Ramos (cell line): ENCODE measurements around the gene GPR176.

Source experiments
- in situ Hi-C: fragments of 300-500 bp; cut with MboI; formaldehyde crosslinking; loops from one replicate; pipeline ENCODE4 v1.14.3; 2022; ENCODE audit warnings: low sequenced_read_pairs; ENCODE audit not compliant: unreplicated experiment

The GPR176 gene

DNA sequence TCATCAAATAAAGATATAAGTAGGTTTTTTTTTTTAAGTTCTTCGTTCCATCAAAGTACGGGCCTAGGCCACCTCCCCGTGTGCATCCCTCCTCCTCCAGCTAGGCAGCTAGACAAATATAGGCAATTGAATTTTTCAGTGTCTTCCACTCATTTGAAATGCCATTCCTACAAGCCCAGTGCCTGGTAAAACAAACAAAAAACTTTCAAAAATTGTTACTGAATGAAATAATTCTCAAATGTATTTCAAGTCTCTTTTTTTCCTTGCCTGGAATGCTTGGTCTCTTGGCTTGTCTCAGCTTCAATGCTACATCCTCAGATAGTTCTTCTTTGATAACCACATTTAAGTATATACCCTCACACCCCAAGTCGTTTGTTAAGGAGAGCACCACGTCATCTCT lies 17.6 kb upstream of the GPR176 start:
- in situ Hi-C loops: no loop called here

DNA sequence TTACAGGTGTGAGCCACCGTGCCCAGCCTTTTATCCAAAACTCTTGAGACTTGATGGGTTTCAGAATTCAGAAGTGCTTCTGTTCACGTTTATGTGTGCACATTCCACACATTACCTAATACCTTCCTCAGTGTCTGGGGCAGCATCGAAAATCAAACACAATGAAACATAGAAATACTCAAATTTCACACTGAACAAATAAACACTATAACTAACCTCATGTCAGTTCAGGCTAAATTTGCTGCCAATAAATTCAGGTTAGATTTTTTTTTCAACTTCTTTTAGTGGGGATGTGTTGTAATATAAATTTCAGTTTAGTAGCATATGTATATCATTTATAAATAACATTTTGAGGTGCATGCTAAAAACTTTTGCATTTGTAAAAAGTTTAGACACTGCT lies 16.6 kb upstream of the GPR176 start:
- in situ Hi-C loops: no loop called here

DNA sequence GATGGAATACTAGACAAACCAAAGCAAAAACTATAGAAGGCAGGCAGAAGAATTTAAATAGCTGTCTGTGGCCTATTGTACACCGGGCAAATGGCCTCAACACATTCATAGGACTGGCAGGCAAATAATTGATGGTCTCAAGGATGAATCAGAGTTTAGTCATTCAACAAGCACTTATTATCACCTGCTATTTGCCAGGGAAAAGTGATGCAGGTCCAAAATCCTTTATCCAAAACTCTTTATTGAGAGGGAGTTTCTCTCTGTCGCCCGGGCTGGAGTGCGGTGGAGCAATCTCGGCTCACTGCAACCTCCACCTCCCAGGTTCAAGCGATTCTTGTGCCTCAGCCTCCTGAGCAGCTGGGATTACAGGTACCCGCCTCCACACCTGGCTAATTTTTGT lies 16.1 kb upstream of the GPR176 start:
- in situ Hi-C loops: no loop called here

DNA sequence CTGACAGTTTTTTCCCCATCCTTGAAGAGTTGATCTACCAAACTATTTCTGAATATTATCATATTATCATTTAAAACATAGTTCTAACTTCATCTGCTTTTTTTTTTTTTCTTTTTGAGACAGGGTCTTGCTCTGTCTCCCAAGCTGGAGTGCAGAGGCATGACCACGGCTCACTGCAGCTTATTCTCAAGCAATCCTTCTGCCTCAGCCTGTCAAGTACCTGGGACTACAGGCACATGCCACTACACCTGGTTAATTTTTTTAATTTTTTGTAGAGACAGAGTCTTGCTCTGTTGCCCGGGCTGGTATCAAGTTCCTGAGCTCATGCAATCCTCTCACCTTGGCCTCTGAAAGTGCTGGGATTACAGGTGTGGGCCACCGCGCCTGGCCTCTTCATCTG lies 15.2 kb upstream of the GPR176 start:
- in situ Hi-C loops: no loop called here

DNA sequence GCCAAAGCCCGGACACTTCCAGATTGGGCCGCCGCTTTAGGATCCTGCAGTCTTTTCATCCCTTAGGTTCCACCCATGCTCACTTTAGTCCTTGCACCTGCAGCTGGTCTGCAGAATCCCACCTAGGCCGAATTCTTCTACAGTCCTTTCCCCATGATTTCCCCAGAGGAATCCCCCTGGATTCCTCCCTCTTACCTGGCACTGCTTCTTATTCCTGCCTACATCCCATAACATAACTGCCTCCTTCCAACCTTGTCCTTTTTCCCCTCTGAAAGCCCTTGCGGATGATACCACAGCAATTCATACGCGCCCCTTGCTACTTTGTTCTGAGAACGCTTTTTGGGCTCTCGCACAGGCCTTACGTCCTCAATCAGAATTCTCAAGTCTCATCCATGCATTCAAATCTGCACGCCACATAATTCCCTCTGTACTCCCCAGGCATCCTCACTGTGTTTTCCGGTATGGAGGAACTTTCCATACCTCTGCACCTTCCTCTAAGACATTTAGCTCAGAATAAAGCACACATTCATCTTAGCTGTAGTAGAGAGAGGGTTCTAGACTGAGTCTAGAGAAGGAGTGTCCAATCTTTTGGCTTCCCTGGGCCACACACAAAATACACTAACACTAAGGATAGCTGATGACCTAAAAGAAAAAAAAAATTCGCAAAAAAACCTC lies 14.5 kb upstream of the GPR176 start:
- in situ Hi-C loops: no loop called here

DNA sequence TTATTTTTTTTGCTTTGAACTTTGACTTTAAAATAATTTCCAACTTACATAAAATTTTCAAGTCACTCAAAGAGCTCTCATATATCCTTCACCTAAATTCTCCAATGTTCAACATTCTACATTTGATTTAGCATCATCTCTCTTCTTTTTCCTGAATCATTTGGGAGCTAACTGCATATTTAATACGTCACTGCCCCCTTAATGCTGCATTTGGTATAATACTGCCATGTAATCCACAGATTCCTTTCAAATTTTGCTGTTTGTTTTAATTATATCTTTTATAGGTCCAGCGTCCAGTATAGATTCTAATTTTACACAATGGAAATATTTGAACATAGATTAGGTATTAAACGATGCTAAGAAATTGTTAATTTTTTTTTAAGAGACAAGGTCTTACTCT lies 11.5 kb upstream of the GPR176 start:
- in situ Hi-C loops: no loop called here

DNA sequence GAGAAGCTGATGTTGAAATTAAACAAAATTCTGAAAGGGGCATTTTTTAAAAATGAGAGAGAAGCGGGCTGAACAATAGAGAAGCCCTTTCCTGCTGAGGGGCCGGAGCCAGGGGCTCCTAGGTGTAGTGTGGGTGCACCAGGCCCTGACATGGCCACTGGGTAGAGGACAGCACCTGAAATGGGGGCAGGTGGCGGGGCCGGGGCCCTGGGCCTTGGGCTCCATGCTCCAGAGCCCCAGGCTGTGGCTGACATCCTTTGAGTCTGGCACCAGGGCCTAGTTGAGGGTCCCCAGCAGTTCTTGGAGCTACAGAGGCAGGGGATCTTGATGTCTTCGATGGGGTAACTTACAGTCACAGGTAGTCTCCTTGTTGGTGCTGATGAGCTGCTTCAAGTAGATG lies 6.5 kb upstream of the GPR176 start:
- in situ Hi-C loops: no loop called here

DNA sequence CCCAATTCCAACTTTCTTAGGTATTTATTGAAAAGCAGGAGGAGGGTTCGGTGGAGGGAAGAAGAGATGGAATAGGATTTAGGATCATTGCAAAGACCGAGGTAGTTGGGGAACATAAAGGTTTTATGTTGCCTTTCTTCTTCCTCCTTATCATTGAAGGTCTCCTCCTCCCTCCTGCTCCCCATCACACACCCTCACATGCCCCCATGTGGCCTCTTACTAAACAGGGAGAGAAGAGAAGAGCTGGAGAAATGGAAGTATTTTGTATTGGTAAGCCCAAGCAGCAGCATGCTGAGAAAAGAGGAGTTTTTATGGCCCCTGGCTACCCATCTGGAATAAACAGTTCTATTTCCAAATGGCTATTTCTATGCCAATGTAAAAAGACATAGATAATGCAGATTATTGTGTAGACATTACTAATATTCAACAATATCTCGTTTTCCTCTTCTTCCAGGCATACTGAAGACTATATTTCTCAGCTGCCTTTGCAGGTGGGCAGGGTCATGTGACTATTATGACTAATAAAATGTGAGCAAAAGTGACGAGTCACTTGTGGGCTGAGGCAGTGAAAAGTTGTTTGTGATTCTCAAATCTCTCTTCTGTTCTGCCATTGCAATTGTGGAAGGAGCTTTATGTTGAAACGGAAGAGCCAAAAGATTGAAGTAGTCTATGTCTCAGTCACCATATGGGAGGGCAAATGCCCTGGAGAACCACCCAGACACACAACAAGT lies 5.2 kb upstream of the GPR176 start:
- in situ Hi-C loops: no loop called here

DNA sequence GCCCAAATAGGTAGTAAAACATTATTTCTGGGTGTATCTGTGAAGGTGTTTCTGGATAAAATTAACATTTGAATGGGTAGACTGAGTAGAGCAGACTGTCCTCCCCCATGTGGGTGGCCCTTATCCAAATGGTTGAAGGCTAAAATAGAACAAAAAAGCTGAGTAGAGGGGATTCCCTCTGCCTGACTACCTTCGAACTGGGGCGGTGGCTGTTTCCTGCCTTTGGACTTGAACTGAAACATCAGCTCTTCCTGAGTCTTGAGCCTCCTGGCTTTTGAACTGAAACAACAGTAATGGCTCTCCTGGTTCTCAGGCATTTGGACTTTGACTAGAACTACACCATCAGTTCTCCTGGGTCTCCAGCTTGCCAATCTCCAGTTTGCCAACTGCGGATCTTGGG lies 4.4 kb upstream of the GPR176 start:
- in situ Hi-C loops: no loop called here

DNA sequence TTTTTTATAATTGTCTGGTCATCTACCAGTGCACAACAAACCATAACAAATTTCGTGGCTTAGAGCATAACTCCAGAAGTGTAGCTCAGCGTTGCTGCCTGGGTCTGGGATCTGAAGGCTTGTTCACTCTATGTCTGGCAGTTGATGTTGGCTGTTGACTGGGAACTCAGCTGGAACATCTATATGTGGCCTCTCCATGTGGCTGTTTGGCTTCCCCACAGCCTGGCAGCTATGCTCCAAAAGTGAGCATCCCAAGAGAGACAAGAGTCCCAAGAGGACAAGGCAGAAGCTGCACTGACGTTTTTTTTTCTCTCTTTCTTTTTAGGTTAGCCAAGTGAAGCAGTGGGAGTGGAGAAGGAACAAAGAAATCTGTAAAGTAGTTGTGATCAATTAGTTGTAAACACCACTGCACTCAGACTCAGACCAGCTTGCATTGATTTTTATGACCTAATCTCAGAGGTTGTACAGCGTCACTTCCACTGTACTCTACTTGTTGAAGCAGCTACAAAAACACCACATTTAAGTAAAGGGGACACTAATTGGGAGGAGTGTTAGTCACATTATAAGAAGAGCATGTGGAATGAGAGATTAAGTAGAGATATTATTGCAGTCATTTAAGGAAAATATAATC lies 2.5 kb upstream of the GPR176 start:
- in situ Hi-C loops: no loop called here

DNA sequence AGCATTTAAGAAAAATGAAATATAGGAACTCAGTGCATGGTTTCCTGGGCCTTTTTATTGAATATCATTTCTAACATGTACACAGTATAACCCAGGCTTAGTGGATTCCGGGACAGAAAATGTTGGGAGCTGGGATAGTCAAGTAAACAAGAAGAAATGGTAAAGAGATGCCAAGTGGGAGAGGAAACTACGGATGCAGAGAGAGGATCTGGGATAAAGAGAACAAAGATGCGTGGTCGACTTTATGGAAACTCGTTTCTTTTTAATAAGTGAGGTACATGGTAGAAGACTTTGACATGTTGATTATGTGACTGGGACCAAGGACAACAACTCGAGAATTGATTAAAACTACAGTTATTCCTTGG lies 1.2 kb upstream of the GPR176 start:
- in situ Hi-C loops: no loop called here

DNA sequence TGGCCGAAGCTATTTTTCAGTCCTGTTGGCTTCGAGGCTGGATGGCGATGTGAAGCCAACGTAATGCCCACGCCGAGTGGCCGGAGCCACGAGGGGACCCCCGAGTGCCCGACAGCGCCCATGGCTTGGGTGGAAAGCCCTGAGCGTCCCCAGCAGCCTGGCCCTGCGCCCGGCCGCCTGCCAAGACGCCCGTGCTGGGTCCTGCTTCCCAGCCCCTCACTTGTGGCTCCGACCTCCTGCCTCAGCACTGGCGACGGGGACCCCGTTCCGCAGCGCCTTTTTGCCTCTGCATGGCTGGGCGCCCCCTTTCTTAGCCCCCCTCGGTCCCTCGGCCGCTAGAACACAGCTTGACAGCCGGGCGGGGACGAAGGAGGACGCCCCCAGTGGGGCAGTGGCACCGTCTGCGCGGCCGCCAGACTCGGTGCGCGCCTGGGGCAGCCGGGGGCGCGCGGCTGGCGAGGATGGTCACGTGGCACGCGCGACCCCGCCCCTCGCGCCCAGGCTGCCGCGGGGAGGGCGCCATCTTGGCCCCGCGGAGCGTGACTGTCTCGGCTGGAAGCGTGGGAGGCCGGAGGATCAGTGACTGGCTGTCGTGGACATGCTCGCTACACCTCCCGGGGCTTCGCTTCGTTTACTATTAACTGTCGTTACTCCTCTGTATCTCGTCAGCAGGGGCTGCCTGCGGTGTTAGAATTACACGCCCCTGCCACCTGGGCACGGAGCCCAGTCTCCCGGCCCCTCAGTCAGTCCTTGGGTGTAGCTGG lies 626 bp upstream of the GPR176 start:
- in situ Hi-C loops: no loop called here

DNA sequence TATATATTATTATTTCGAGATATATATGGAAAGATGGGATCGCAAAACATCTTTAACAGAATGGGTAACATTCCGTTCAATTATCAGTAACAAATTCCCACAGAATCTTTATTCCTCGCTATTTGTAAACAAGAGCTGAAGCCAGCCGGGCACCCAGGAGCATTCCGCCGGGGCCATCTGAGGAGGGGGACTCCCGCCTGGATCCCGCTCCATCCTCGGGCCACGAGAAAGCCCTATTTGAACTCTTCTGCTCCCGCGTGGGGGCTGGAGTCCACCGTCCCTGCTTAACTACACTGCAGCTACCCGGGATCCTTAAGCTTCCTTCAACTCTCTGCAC lies 687 bp downstream of the GPR176 start:
- in situ Hi-C loops: no loop called here

DNA sequence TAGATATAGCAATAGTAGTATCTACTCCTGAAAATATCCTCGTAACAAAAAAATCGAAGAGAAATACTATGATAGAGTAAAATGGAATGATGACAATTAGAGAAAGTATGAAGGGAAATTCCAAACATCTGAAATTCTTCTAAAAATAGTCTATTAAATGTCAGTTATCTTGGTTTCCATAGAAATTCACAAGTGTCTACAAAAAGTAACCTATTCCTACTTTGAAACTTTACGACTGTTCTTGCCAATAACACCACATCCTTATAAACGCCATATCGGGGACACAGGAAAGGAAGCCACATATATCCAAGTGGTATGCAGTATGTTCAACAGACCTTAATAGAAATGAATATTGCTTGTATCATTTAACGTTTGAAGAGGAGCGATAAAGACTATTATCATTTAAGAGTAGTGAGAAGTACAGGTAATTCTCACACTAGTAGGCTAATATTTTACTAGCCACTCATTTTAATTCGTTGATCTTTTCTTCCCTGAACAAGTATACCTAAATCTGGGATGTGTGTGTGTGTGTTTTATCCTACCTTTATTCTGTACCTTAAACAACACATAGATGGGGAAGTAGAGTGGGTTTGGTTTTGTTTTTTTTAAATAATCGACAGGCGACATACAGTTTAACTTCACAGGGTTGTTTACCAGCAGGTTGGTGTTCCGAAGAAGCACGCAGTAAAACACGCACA lies 1.2 kb downstream of the GPR176 start:
- in situ Hi-C loops: no loop called here

DNA sequence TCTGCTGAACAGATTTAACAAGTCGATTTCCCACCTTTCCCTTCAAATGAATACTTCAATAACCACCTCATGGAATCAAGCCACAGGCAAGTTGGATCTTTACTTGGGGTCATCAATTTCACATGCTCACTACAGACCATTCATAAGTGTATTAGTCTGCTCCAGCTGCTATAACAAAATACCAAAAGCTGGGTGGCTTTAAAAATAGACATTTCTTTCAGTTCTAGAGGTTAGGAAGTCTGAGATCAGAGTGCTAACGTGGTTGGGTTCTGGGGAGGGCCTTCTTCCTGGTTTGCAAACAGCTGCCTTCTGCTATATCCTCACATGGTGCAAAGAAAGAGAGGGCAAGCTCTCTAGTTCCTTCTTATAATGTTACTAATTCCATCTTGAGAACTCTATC lies 5.1 kb downstream of the GPR176 start:
- in situ Hi-C loops: loop anchor here (5.0 kb wide), 1 partner anchor 43 kb away; no protein-coding TSS in a partner anchor

DNA sequence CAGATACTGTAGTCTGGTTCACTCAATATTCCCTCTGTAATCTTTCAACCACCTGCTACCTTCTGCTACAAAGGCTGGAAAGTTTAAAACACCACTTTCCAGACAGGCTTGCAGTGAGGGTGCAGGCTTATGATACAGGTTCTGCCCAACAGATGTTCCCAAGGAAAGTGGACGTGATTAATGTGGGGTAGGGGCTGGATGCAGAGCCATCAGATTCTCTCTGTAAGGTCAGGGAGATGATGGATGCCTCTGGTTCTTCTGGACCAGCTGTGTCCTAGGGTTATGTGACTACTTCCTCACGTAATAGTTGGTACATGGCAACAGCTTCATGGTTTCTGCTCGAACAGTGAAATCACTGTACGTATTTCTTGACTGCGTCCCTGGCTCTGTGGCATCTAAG lies 11.1 kb downstream of the GPR176 start:
- in situ Hi-C loops: no loop called here

DNA sequence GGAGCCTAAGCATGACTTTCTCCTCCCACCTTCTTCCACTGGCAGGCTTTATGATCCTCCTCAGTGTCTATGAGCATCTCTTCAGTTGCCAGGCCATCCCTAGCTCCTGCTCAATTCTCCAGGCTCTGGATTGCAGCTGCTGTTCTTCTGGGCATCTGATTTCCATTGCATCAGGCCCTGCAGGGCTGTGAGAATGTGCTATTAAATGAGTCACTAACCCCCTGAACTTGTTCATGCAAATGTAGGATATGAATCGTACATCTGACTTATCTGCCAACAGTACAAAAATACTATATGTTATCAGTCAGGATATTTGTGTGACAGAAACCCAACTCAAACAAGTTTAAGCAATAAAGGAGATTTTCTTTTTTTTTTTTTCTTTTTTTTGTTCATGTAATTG lies 11.9 kb downstream of the GPR176 start:
- in situ Hi-C loops: no loop called here

DNA sequence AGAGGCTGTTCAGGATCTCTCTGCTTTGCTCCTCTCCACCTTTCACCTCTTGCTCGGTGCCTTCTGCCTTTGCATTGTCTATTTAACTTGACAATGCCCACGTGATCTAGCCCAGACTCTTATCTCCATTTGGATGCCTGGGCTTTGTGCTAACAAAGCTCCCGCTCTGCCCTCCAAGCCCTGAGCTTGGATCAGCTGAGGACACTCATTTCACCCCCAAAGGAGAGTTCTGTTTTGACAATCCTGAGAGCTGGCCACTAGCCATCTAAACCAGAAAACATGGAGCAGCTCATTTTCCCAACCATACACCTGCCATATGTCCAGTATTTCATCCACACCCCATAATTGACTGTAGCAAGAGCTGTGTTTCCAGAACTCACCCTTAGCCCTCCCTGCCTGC lies 12.8 kb downstream of the GPR176 start:
- in situ Hi-C loops: no loop called here

DNA sequence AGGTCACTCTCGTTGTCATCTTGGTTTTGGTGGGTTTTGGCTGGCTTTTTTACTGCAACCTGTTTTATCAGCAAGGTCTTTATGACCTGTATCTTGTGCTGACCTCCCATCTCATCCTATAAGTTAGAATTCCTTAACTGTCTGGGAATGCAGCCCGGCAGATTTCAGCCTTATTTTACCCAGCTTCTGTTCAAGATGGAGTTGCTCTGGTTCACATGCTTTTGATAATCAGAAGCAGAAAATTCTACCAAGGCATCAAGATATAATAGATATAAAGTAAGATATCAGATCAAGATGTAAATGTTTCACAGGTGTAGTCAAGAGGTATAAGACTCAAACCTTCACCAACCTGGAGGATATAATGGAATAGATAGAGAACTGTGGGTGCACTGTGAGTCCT lies 16.0 kb downstream of the GPR176 start:
- in situ Hi-C loops: no loop called here

DNA sequence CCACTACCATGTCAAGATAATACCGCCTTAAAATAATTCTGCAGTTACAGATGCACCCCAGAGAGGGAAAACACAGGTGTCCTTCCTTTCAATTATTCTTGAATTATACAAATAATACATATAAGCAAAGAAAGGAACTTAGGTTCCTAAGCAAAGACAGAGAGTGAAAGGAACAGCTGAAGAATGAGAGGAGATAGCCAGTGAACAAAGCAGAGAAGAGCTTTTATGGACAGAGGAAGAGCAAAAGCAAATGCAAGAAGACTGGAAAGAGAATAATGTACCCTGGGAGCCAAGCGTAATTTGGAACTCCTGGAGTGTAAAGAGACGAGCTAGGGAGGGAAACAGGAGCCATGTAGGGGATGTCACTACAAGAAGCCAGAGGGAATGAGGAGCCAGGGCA lies 21.7 kb downstream of the GPR176 start:
- in situ Hi-C loops: no loop called here

DNA sequence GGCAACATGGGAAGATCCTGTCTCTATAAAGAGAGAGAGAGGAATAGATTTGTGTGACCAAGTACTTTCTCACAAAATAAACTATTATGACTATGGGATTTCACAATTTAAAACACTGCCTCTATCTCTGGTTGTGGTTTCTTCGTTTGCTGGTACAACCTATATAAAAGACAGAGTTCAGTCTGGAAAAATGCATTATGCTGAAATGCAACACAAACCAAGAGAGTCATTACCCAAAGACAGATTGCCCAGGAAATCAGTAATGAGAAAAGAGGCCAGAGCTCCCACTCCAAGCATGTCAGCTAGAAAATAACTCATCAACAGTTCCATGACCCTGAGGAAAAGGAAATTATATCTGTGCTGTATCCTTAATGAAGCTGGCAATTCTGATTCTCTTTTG lies 23.2 kb downstream of the GPR176 start:
- in situ Hi-C loops: no loop called here
